ENCODE measurements around the gene CELF2. TPM values are rescaled to one million over a fixed set of nuclear protein-coding genes. Genes with fewer than 3 reads are reported as not detected.

Gene CELF2
- total and polyA plus RNA-seq, 9 of the 15 experiments (the other 6 are each of a cell fraction or from before 2014, with no cell fraction given): 4.0 to 20.3 (median 11.1) TPM

DNA sequence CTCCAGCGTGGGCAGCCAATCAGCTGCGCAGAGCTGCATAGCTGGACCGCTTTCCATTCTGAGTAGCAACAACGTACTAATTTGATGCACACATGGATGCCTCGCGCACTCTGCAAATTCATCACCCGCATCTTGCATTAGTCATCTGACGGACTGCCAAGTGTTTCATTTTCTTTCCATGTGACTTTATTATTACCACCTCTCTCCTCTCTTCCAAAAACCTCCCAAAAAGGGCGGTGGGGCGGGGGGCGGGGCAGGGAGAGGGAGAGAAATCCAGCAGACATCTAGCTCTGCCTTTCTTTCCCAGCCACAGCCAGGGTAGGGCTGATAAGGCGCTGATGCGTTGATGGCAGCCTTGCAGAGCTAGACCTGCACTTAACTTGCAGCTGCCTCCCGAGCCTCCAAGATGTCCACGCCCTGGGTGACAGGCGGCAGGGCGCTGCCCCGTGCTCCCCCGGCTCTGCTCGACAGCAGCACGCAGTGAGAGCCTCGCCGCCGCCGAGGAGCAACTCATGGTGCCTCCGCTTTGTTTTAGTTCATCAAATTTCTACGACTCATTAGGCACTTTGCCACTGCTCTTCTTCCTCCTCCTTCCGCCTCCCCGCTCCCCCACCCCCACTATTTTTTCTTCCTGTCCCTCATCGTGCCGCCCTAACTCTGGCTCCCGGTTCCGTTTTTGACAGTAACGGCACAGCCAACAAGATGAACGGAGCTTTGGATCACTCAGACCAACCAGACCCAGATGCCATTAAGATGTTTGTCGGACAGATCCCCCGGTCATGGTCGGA lies 147.3 kb downstream of the CELF2 start:
- WGBS (ENCODE audit: insufficient coverage, low coverage, missing lambda C conversion rate): under 1% methylated on average over 30 of the region's 38 CpGs
- ChIA-PET POLR2A (interaction anchor here (0.6 to 1.8 kb wide), 5 partner anchors 9 to 1598 kb away, joined by 3 to 6 read pairs (median 5); no protein-coding TSS in a partner anchor), CTCF (ENCODE audit: low intra/inter-chr PET ratio) (no interaction called here)
- H3K36me3 ChIP-seq (ENCODE audit: control insufficient read depth, insufficient read depth, low read length): no peaks in the 10 kb centered on the region
- H3K27ac ChIP-seq (ENCODE audit: extremely low read depth, low read depth, low read length): peak overlapping the region; percentile 57
- H3K4me3 ChIP-seq: peak overlapping the region; percentile 55
- peak overlapping the region; percentile 85 for H2AFZ ChIP-seq (ENCODE audit: low read depth, low read length)
- H3K4me1 ChIP-seq (replicated peaks in 1 of 2; ENCODE audit: control insufficient read depth in 2 of 2, insufficient read depth in 2 of 2, low read length in 2 of 2): peaks cover 12 to 28% of the 10 kb centered on the region in 2 experiments
- no peaks in the 10 kb centered on the region for H4K20me1 ChIP-seq (replicated peaks; ENCODE audit: control insufficient read depth, insufficient read depth, low read length)
- DNase-seq (ENCODE audit: extremely low read depth in 1 of 4, low spot score in 3 of 4) (peak; percentile 53 to 85 (median 64)), ATAC-seq (peak; percentile 80), FAIRE-seq (peak; percentile 77)
- intact Hi-C loops (cut with micrococcal nuclease) (loop anchor here (1.0 kb wide), 1 partner anchor 24 kb away; no protein-coding TSS in a partner anchor), in situ Hi-C loops (cut with MboI) (no loop called here)
- H3K27me3 ChIP-seq (ENCODE audit: control insufficient read depth in 2 of 2, insufficient read depth in 2 of 2, low read length in 2 of 2): no peaks in the 10 kb centered on the region
- BruUV-seq (replicated peaks): no TSS peak
- peak overlapping the region; percentile 67 to 89 for H3K9ac ChIP-seq (ENCODE audit: insufficient read depth in 1 of 2, low read depth in 2 of 2, low read length in 2 of 2)
- peaks cover 21% of the 10 kb centered on the region; the same call in 2 of the 3 replicates for H3K79me2 ChIP-seq (ENCODE audit: control insufficient read depth, insufficient read depth, low read length)
- H3K4me2 ChIP-seq (ENCODE audit: insufficient read depth, low read length): peak overlapping the region; percentile 84
- no peaks in the 10 kb centered on the region for H3K9me3 ChIP-seq (replicated peaks; ENCODE audit: control insufficient read depth, insufficient read depth, low read depth, low read length)
- no peaks in the 10 kb centered on the region for H3K9me1 ChIP-seq (ENCODE audit: control insufficient read depth, insufficient read depth, low read length)
- TF ChIP-seq SP1 (CRISPR knock-in tag; IDR thresholded peaks at IDR 0.05) (no peak), POLR3A (IDR thresholded peaks at IDR 0.05; ENCODE audit: borderline replicate concordance, extremely low read depth, insufficient read depth, insufficient read length) (no peak), ZBED1 (IDR thresholded peaks at IDR 0.05) (0 out of 2 replicates have a peak, but pooled peaks have one; percentile 45), TARDBP (IDR thresholded peaks at IDR 0.05) (no peak), SIN3A (IDR thresholded peaks at IDR 0.05; ENCODE audit: borderline replicate concordance in 2 of 2, control insufficient read depth in 1 of 2, low read depth in 2 of 2, low read length in 2 of 2) (peak in 1 of 2 experiments; percentile 53; a peak in 1 of 4 replicates), ZNF23 (CRISPR knock-in tag; IDR thresholded peaks at IDR 0.05) (no peak), CREM (IDR thresholded peaks at IDR 0.05; ENCODE audit: low read depth) (peak; percentile 31; the same call in 1 of the 2 replicates), RERE (CRISPR knock-in tag; IDR thresholded peaks at IDR 0.05; ENCODE audit: borderline replicate concordance) (no peak), ZNF639 (CRISPR knock-in tag; conservative IDR thresholded peaks at IDR 0.05 in 1 of 2, IDR thresholded peaks at IDR 0.05 in 1 of 2) (0 out of 4 replicates have a peak, but pooled peaks of 1 of the 2 experiments have one; percentile 31), NCOA6 (IDR thresholded peaks at IDR 0.05) (no peak), PTBP1 (IDR thresholded peaks at IDR 0.05; ENCODE audit: low read depth, low read length) (no peak)
- TF ChIP-seq, protein P1, sequence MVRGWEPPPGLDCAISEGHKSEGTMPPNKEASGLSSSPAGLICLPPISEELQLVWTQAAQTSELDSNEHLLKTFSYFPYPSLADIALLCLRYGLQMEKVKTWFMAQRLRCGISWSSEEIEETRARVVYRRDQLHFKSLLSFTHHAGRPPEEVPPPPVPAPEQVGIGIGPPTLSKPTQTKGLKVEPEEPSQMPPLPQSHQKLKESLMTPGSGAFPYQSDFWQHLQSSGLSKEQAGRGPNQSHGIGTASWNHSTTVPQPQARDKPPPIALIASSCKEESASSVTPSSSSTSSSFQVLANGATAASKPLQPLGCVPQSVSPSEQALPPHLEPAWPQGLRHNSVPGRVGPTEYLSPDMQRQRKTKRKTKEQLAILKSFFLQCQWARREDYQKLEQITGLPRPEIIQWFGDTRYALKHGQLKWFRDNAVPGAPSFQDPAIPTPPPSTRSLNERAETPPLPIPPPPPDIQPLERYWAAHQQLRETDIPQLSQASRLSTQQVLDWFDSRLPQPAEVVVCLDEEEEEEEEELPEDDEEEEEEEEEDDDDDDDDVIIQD (CRISPR knock-in tag; IDR thresholded peaks at IDR 0.05): no peak

All from K562 (cell line).